ENCODE measurements around the gene NRAP.
"Not testable (repeated sequence)": the region's sequence is repeated elsewhere in the genome, so short reads cannot be mapped to it uniquely, and the experiment has no call there.

The NRAP gene

GRCh38 chr10:113680190-113681111 is 16.6 kb upstream of the NRAP start:
- DNase-seq, result no peak

- peak; percentile 74 for DNase-seq
Measured at GRCh38 chr10:113679463-113680189, 15.8 kb upstream of the NRAP start, which contains the start of gene CASP7. TSS of gene CASP7 (plus strand) at chr10:113679912. CDS start at chr10:113697494, 17,582 bp downstream.

GRCh38 chr10:113666682-113667252 is 2.9 kb upstream of the NRAP start:
- DNase-seq, result no peak

DNA sequence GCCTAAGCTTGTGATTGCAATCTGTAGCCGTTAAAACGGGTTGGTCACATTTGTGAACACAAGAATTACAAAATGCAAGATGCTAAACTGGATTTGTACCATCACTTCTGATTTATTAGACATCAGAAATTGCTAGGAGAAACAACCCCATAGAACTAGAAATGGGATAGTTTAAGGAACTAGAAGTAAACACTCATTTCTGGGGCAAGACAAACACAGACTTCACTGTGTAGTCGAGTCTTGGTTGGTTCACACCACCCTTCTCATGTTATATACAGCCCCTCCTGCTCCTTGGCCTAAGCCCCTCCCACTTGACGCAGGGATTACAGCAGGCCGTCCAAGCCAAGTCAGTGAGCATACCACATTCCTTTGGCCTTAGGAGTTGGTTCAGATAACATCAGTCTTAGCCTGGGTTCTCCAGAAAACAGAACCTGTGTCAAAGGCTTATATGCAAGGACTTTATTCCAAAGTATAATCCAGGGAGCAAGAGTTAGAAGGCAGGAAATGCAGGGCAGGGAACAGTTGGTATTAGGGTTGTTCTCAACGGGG is 2.0 kb upstream of the NRAP start:
- no peak for DNase-seq

GRCh38 chr10:113665352-113665751 is 1.5 kb upstream of the NRAP start:
- no peak for DNase-seq

DNA sequence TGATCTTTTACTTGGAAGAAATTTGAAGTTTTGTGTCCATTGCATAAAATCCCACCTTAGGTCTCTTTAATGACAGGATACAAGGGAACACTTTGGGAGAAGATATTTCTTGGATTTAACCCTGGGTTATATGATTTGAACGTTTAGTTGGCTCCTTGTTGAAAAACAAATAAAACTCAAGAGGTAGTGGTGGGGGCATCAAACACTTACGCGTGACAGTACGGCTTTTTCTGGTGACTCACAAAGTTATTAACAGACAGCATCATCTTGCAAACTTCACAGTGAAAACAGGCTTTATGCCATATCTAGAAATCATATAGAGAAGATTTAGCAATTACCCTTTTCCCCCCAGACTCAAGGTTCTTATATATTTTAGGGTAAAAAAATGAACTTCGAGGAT is 699 bp downstream of the NRAP start:
- DNase-seq, result no peak

- DNase-seq, result no peak
Measured at GRCh38 chr10:113661332-113661731, 2.5 kb downstream of the NRAP start.

- no peak for DNase-seq
Measured at GRCh38 chr10:113657544-113657943, 6.3 kb downstream of the NRAP start.

DNA sequence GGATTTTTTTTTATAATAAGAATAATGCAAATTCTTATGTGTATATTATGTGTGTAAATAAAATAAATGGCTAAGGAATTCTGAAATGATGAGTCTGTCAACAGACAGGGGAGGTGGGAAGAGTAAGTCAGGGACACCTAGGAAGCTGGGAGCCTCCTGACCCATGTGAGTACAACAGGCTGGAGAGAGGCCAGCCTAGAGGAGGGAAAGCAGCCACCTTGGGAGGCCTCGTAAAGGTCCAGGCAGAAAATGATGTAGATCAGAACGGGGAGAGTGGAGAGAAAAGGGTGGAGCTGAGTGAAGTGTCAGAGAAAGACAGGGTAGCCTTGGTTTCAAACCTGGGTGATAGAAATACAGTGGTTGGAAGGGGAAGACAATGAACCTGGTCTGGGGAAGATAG is 6.9 kb downstream of the NRAP start:
- no peak for DNase-seq

DNA sequence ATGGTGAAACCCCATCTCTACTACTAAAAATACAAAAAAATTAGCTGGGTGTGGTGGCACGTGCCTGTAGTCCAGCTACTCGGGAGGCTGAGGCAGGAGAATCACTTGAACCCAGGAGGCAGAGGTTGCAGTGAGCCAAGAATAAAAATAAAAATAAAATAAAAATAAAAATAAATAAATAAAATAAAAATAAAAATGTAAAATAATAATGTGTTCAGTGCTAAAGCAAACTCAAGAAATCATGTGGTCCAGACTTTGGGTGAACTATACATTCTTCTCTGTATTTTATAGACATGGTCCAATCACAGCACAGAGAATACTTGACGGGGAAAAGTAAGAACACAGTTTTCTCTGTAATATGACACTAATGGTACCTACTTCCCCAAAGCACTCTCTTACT is 11.4 kb downstream of the NRAP start:
- DNase-seq, result not testable (repeated sequence)

- no peak for DNase-seq
Measured at GRCh38 chr10:113651898-113652297, 11.9 kb downstream of the NRAP start.

DNA sequence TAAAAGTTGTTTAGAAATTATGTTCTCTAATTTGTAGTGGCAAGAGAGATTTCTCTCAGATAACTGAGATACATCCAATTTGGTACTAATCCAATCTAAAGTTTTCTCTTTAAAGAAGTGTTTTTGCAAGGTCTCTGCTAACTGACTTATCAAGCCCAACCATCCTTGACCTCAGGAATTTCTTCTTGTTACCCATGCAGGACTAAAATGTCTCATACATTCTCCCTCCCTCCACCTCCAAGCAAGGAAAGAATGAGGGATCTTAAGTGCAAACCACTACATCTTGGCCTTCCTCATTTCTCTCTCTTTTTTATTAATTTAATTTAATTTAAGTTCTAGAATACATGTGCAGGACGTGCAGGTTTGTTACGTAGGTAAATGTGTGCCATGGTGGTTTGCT is 12.8 kb downstream of the NRAP start:
- DNase-seq, result no peak

- no peak for DNase-seq
Measured at GRCh38 chr10:113650172-113650571, 13.7 kb downstream of the NRAP start.

DNA sequence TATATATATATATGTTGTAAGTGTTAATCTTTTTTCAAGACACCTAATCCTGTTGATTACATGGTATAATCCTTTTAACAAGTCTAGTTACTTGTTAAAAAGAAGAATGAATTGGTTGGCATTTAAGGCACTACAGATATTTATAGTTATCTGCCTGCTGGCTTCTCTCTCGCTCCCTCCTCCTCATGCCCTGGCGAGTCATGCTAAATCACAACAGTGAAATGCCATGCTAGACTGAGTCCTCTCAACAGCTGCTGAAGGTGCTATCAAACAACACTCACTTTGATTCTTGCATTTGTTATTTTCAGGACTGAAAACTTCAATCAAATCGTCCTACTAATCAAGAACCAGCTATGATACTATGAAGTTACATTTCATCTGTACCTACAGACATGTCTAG is 15.4 kb downstream of the NRAP start:
- no peak for DNase-seq

GRCh38 chr10:113647812-113648211 is 16.0 kb downstream of the NRAP start:
- DNase-seq, result no peak

DNA sequence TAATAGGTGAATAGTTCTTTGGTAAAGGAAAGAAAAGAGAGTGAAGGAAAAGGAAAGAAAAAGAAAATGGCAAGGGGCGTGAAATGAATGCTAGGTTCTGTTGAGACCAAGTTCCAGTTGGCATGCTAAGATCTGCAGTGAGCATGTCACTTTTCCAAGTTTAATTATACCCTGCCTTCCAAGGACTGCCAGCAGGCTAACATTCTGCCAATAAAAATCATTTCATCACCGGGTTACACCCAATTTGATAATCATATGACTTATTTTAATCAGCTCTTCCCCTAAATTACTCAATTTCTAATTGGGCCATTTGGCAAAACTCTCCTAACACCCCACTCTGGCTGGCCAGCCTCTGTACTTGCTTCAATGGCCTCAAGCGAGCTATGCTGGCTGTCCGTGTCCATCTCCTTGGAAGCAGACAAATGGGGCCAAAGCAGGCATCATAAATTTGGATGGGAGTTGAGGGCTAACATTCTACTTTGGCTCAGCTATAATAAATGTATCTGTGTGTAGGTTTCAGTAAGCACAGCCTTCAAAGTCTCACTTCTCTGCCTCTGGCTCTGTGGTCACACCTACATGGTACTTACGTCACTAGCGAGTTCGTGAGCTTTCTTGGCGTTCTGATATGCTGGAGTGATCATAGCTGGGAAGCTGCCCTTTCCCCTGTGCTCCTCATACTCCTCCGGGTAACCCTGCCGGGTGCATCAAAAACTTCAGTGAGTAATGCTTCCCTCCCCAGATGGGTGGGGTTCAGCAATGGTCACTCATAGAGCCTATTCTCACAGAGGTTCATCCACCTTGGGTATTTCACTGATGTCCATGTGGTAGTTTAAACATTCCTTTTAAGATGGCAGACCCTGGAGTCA is 17.3 kb downstream of the NRAP start:
- no peak for DNase-seq

DNA sequence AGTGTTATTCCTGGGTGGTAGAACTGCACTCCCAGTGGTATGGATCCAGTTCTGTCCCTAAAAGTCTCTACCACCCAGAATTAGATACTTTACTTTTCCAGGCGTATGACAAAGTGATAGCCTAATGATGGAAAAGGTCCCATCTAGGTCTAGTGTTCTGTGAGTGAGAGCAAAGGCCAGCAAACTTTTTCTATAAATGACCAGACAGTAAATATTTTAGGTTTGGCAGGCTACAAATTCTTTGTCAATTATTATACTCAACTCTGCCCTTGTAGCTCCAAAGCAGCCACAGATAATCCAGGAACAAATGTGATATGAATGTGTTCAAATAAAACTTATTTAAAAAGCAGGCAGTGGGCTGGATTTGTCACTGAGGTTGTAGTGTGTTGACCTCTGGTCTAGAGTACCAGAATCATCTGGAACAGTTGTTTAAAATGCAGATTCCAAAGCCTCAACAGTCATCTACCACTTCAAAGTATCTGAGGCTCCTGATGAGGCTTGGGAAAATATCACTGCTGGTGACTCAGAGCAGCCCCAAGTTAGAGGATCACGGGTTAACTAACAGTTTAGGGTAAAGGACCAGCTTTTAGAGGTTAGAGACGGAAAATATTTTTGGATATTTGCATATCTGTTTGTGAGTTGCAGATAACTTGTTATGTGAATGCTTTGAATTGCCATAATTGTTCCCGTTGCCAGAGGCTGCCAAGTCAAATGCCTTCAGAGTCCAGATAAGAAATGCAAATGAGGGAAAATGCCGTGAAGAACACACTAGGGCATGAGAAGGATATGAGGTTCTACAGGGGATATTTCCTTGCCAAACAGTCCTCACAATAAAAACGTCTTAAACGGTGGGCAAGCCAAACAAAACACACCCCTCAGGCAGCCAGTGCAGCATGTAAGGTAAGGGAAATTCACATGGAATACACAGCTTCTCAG is 19.4 kb downstream of the NRAP start:
- DNase-seq, result no peak

GRCh38 chr10:113643183-113643582 is 20.7 kb downstream of the NRAP start:
- no peak for DNase-seq

DNA sequence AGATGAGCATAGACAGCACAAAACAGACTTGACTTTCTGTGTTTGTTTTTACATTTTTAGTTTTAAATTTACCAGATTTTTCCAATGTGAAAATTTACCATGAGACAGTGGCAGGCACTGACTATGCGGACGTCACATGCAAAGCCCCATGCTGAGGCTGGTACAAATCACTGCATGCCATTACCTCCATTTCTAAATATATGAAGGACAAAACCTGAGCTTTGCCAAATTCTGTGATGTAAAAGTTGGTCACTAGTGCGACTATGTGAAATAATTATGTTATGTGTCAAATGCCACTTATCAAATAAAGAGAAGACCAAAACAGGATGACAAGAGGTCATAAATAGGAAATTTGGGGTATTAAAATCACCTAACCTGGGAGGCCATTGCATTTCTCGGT is 22.1 kb downstream of the NRAP start:
- DNase-seq, result no peak

- no peak for DNase-seq
Measured at GRCh38 chr10:113639966-113640365, 23.9 kb downstream of the NRAP start.

GRCh38 chr10:113631684-113632367 is 32.0 kb downstream of the NRAP start:
- DNase-seq, result no peak

Measured in NCI-H1436 (cell line).